Activated naive CD4-positive, alpha-beta T cell treated with Interleukin-2 at 50 U/mL for 16 hours (primary cell): ENCODE measurements around the gene CDH16.
A peak's percentile ranks its signal among the peaks of the same experiment; 100 is the strongest.

Experiments used
- DNase-seq: peaks from one replicate; pipeline ENCODE4 v3.0.0-alpha.2; 2020

The CDH16 gene

GRCh38 chr16:66895689-66895979, 23.1 kb downstream of the CDH16 start:
- DNase-seq: no peak

GRCh38 chr16:66894948-66895688, 23.6 kb downstream of the CDH16 start:
- peak; percentile 57 for DNase-seq

- no peak for DNase-seq
These were observed 24.6 kb downstream of the CDH16 start for GRCh38 chr16:66894055-66894454.

GRCh38 chr16:66891797-66892196, 26.9 kb downstream of the CDH16 start:
- no peak for DNase-seq

- no peak for DNase-seq
These were observed 27.3 kb downstream of the CDH16 start for GRCh38 chr16:66891360-66891759.

- no peak for DNase-seq
These were observed 27.9 kb downstream of the CDH16 start for GRCh38 chr16:66890799-66891198.

GRCh38 chr16:66889622-66890021, 29.1 kb downstream of the CDH16 start:
- DNase-seq: no peak

- DNase-seq: no peak
These were observed 29.8 kb downstream of the CDH16 start for GRCh38 chr16:66888647-66889615.

GRCh38 chr16:66886914-66887313, 31.8 kb downstream of the CDH16 start:
- no peak for DNase-seq

GRCh38 chr16:66886321-66886720, 32.4 kb downstream of the CDH16 start:
- no peak for DNase-seq

GRCh38 chr16:66885491-66885890, 33.2 kb downstream of the CDH16 start:
- no peak for DNase-seq

- DNase-seq: no peak
These were observed 36.0 kb downstream of the CDH16 start for GRCh38 chr16:66882702-66883101.

GRCh38 chr16:66881964-66882508, 36.6 kb downstream of the CDH16 start:
- DNase-seq: no peak

- DNase-seq: no peak
These were observed 37.1 kb downstream of the CDH16 start for GRCh38 chr16:66881560-66881959.

GRCh38 chr16:66881014-66881417, 37.7 kb downstream of the CDH16 start:
- DNase-seq: no peak

GRCh38 chr16:66880288-66881013, 38.2 kb downstream of the CDH16 start, which contains the start of gene PDP2:
TSS of gene PDP2 (plus strand) at chr16:66880515. CDS start at chr16:66884285, 3,770 bp downstream.
- DNase-seq: peak; percentile 90

- peak; percentile 77 for DNase-seq
These were observed 40.6 kb downstream of the CDH16 start for GRCh38 chr16:66878067-66878466.

GRCh38 chr16:66874079-66874775, 44.5 kb downstream of the CDH16 start:
- DNase-seq: peak; percentile 13

- no peak for DNase-seq
These were observed 45.0 kb downstream of the CDH16 start for GRCh38 chr16:66873685-66874055.

- peak; percentile 89 for DNase-seq
These were observed 45.6 kb downstream of the CDH16 start for GRCh38 chr16:66872943-66873684.

- DNase-seq: no peak
These were observed 46.1 kb downstream of the CDH16 start for GRCh38 chr16:66872559-66872942.

GRCh38 chr16:66871840-66872239, 46.8 kb downstream of the CDH16 start:
- no peak for DNase-seq
